H7 (cell line): ENCODE measurements around the gene SPOCD1. TPM values are rescaled to one million over a fixed set of nuclear protein-coding genes. Genes with fewer than 3 reads are reported as not detected.
A peak's percentile ranks its signal among the peaks of the same experiment; 100 is the strongest.
"Not testable (repeated sequence)": the region's sequence is repeated elsewhere in the genome, so short reads cannot be mapped to it uniquely, and the experiment has no call there.

Experiments
- DNase-seq: peaks from one replicate; pipeline ENCODE4 v3.0.0; 2012
- H3K27me3 ChIP-seq: 2 replicates; pipeline ENCODE4 v1.6.0; 2011; ENCODE audit warnings: mild to moderate bottlenecking, low read length; ENCODE audit not compliant: control insufficient read depth, insufficient read depth
- H3K36me3 ChIP-seq: replicated peaks from 2 replicates; pipeline ENCODE4 v1.5.1; 2011; ENCODE audit warnings: low read length; ENCODE audit not compliant: control insufficient read depth, insufficient read depth
- H3K4me3 ChIP-seq: 2 replicates; pipeline ENCODE4 v1.5.1; 2011; ENCODE audit warnings: low read depth, mild to moderate bottlenecking, control low read depth, low read length, moderate library complexity; ENCODE audit not compliant: insufficient read depth
- total RNA-seq: library from RNA; depleted of rRNA; stranded (reverse); fragments of >200 nt; shearing (Covaris generic); gene quantifications from 2 replicates; pipeline ENCODE4 v1.2.3, GENCODE V29; 2014

Gene SPOCD1
- total RNA-seq, 1 experiment from 2014 or later: 1.8 TPM

DNA sequence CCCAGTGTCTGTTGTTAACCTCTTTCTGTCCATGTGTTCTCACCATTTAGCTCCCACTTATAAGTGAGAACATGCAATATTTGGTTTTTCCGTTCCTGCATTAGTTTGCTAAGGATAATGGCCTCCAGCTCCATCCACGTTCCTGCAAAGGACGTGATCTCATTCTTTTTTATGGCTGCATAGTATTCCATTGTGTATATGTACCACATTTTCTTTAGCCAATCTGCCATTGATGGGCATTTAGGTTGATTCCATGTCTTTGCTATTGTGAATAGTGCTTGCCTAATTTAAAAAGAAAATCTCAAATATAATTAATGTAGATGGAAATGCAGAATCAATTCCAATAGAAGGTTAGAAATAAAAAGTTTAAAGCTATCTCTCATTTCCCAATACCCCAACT, 679 bp upstream of the SPOCD1 start:
- H3K36me3 ChIP-seq, H3K27me3 ChIP-seq, DNase-seq: not testable (repeated sequence)

DNA sequence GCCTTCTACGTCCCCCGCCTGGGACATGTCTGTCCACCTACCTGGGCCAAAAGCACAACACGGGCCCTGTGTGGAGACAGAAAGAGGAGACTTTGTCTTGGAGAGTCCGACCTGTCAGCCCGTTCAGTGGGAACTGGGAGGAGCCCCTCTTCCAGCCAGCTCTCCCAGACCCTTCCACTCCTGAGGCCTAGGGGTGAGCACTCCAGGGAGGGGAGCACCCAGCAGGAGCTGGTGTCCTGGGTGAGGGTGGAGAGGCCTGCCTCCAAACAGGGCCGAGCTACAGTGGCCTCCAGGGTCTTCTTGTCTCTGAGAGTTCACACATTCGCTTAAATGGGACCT, 546 bp downstream of the SPOCD1 start:
- no peaks in the 10 kb centered on the region; the same call in 1 of the 2 replicates for H3K27me3 ChIP-seq
- no peaks in the 10 kb centered on the region for H3K36me3 ChIP-seq
- H3K4me3 ChIP-seq: no peak overlapping the region; the same call in 1 of the 2 replicates
- DNase-seq: no peak

More for the DNA sequence above, 679 bp upstream of the SPOCD1 start:
- not testable (repeated sequence) for H3K4me3 ChIP-seq

DNA sequence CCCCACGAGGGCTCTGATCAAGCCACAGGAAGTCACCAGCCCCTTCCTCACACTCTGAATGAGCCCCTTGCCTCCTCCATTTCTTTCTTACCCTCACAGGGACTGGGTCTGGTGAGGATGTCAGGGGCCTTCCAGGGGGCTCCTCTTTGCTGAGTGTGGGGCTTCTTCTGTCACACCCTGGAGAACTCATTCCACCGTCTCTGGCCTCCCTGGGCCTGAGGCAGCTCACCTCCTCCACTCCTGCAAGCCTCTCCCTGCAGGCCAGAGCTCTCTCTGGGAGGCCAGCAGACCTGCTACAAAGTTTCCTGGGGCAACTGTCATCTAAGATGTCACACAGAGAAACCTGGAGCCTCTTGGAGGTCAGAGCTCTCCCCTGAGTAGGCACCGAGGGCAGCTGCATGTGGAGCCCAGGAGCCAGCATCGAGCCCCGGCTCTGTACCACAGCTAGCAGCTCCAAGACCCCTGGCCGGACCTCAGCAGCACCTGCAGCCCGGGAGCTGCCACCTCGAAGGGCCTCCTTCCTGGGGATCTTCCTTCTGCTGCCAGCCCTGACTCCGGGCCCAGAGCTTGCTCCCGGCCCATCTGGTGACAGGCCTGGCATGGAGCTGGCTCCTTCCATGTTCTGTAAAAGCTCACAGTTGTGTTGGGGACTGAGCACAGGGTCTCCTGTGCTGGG, 1.1 kb downstream of the SPOCD1 start:
- Histone ChIP-seq H3K4me3 (no peak overlapping the region), H3K36me3 (no peaks in the 10 kb centered on the region), H3K27me3 (no peaks in the 10 kb centered on the region; the same call in 1 of the 2 replicates)
- no peak for DNase-seq

DNA sequence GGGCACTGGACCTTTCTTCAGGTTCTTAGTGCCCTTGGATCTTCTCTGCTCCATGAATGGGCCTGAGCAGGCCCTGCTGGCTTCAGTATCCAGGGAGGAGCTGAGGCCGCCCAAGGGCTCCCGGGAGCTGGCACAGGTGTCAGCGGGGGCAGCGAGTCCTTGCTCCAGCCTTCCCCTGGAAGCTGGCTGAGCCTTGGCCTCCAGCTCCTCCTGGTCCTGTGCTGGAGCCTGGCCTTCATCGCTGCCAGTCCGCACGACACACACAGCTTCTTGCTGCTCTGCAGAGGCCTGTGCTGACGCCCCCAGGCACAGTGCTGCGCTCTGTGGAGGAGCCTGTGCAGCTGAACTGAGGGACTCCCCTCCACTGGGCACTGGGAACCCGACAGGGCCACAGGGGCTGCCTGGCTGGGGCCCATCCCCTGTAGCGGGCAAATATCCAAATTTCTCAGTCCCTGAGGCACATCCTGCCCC, 1.7 kb downstream of the SPOCD1 start:
- no peak for DNase-seq
- Histone ChIP-seq H3K27me3 (no peaks in the 10 kb centered on the region; the same call in 1 of the 2 replicates), H3K4me3 (no peak overlapping the region)

DNA sequence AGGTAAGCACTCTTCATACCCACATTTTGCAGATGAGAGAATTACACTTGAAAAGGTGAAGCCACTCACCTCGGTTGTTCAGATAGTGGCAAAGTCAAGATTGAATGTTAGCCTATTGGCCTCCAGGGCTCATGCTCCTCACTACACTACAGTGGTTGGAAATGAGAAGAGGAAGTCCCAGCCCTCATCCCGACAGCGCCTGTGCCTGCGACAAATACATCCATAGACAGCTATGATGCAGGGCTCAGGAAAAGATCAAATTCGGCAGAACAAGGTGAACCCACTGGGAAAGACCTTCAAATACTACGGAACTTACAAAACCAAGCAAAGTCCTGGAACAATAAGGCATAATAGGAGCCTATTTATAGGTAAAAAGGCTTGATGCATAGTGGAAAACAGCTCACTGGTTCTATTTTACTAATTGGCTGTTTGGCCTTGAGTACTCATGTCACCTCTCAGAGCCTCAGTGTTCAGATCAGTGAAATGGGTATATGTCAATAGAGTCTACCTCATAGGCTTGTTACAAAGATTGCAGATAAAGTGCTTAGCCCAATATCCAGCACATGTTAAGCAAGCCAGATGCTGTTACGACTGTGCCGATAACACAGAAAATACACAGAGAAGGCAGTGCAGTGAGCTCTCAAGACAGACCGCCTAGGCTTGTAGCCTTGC, 3.5 kb downstream of the SPOCD1 start:
- Histone ChIP-seq H3K27me3 (no peaks in the 10 kb centered on the region; the same call in 1 of the 2 replicates), H3K36me3 (no peaks in the 10 kb centered on the region), H3K4me3 (no peak overlapping the region)
- no peak for DNase-seq

More for the DNA sequence above, 1.7 kb downstream of the SPOCD1 start:
- no peaks in the 10 kb centered on the region for H3K36me3 ChIP-seq

DNA sequence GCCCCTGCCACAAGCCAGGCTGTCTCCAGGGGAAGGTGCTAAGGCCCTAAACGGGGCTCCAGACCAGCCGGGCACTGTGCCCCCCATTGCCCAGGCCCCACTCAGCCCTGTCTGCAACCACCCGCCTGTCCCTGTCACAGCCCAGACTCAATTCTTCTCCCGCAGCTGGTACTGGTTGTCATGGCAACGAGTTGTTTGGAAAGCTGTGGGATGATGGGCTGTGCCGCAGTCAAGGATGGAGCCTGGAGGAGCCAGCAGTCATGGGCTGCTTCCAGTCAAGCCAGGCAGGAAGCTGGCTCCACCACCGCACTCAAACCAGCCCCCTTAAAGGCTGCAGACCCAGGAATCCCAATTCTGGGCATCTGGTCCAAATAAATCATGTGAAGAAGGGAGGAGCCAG, 4.2 kb downstream of the SPOCD1 start:
- no peak overlapping the region for H3K4me3 ChIP-seq
- no peaks in the 10 kb centered on the region; the same call in 1 of the 2 replicates for H3K27me3 ChIP-seq
- DNase-seq: peak; percentile 87
- H3K36me3 ChIP-seq: no peaks in the 10 kb centered on the region

DNA sequence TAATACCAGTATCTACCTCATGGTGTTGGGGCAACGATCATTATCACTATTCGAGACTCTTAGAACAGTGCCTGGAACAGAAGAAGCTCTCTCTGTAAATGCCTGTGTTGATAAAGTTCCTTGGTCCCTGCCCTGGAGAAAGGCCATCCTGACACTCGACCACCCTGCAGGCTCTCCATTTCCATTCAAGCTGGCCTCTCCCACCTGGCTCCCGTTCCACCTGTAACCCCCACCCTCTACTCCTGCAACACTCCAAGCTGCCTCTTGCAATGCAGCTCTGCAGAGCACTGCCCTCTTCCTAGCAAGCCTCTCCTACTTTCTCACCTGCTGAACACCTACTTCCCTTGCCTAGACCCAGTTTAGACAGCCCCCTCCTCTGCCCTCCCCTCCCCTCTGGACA, 6.1 kb downstream of the SPOCD1 start:
- no peak overlapping the region for H3K4me3 ChIP-seq
- H3K27me3 ChIP-seq: no peaks in the 10 kb centered on the region
- peak; percentile 43 for DNase-seq
- H3K36me3 ChIP-seq: no peaks in the 10 kb centered on the region

DNA sequence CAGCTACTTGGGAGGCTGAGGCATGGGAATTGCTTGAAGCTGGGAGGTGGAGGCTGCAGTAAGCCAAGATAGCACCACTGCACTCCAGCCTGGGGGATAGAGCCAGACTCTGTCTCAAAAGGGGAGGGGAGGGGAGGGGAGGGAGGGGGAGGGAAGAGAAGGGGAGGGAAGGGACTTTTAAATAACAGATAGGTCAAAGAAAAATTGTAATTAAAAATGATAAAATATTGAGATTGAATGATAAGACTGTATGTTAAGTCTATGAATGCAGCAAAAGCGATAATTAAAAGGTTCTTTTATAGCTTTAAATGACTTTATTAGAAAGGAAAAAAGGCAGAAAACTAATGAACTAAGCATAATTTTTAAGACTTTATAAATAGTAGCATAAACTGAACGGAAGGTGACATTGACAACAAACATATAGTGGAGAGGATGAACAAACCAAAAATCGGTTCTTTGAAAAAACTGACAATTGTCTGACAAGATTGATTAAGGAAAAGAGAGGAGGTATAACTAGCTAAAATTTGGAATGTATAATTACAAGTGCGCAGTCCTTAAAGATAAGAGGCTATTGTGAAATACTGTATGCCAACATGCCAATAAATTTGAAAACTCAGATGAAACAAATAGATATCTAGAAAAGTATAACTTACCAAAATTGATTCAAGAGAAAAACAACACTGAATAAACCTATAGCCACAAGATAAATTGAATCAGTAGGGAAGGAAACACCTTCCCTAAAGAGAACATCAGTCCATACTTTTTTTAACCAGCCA, 8.4 kb downstream of the SPOCD1 start:
- H3K4me3 ChIP-seq: no peak overlapping the region
- H3K36me3 ChIP-seq: no peaks in the 10 kb centered on the region
- no peaks in the 10 kb centered on the region for H3K27me3 ChIP-seq
- no peak for DNase-seq

DNA sequence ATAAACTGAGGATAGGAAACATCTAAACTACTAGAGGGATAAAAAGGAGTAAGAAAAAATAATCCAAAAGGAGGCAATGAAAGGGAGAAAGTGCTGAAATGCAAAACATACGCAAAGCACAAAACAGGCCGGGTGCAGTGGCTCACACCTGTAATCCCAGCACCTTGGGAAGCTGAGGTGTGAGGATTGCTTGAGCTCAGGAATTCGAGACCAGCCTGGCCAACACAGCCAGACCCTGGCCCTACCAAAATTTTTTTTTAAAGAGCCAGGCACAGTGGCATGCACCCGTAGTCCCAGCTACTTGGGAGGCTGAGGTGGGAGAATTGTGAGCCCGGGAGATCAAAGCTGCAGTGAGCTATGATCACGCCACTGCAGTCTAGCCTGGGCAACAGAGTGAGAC, 10.5 kb downstream of the SPOCD1 start:
- H3K36me3 ChIP-seq: no peaks in the 10 kb centered on the region
- H3K4me3 ChIP-seq: no peak overlapping the region
- H3K27me3 ChIP-seq: no peaks in the 10 kb centered on the region
- DNase-seq: no peak

DNA sequence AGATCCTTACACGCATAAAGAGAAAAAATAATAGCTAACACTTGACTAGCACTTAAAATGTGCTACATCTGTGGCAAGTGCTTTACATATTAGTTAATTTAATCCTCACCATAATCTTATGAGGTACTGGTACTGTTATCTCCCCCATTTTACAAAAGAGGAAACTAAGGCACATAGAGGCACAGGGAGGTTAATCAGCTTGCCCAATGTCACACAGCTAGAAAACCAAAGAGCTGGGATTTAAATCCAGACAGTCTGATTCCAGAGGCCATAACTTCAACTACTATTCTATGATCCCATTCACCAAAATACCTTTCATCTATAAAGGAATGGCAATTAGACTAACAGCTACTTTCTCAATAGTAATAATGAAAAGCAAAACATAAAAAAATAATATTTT, 11.7 kb downstream of the SPOCD1 start:
- H3K27me3 ChIP-seq: no peaks in the 10 kb centered on the region
- no peaks in the 10 kb centered on the region for H3K36me3 ChIP-seq
- DNase-seq: no peak
- H3K4me3 ChIP-seq: no peak overlapping the region

DNA sequence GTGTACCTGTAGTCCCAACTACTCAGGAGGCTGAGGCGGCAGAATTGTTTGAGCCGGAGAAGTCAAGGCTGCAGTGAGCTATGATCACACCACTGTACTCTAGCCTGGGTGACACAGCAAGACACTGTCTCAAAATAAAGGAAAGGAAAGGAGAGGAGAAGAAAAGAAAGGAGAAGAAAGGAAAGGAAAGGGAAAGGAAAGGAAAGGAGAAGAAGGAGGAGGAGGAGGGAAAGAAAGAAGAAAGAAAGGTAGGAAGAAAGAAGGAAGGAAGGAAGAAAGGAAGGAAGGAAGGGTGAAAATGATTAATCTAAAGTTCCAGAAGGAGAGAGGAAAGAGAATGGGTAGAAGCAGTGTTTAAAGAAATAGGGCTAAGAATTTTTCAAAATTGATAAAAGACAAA, 12.2 kb downstream of the SPOCD1 start:
- Histone ChIP-seq H3K27me3 (no peaks in the 10 kb centered on the region), H3K36me3 (no peaks in the 10 kb centered on the region), H3K4me3 (no peak overlapping the region)
- no peak for DNase-seq

DNA sequence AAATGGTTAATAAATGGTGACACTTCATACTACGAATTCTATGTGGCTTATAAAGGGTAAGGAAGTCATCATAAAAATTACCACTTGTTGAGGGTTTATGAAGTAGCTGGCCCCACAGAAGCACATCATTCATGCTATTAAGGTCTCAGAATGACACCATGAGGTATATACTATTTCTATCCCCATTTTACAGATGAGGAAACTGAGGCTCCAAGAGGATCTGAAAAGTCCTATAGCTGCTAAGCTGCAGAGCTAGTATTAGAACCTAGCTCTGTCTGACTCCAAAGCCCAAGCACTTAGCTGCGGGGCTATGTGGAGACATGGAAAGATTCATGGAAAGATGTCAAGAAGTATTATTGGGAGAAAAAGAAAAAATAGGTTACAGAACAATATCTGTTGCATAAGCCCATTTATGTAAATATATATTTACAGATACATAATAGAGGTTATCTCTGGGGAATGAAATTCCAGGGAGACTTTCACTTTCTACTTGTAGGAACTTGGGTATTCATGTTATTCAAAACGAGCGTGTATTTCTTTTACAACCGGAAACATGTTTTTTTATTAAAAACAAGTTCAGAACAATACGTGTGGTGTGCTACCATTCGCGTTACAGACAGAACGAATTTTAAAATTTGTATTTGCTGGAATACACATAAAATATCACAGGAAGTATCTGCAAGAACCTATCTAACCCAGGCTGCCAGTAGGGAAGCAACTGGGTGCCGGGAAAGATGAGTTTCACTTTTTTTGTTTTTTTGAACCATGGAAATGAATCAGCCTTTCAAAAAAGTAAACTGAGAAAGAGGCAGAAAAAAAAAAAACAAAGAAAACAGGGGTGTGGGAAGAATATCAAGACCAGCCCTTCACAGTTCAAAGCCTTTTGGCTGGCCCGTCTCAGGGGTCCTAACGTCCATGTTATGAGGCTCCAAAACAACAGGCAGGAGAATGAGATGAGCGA, 13.4 kb downstream of the SPOCD1 start:
- no peaks in the 10 kb centered on the region for H3K36me3 ChIP-seq
- DNase-seq: no peak
- H3K4me3 ChIP-seq: no peak overlapping the region
- H3K27me3 ChIP-seq: no peaks in the 10 kb centered on the region

DNA sequence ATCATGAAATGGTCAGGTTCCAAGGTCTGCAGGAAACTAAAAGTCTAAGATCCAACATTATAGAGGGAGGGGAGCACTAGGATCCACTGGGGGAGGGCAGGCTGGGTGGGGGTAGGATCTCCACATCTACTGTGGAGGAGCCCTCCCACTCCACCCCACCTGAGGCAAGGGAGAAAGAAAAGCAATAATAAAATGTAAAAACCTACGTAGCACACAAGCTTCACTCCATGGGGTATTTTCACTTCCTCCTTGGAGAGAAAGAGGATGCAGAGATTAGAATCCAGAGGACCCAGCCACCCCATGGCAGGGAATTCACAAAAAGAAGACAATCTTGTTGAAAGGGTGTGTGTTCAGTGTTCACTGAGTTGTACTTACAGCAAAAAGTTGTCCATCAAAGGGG, 14.4 kb downstream of the SPOCD1 start:
- no peaks in the 10 kb centered on the region for H3K27me3 ChIP-seq
- DNase-seq: peak; percentile 42
- H3K4me3 ChIP-seq: no peak overlapping the region
- H3K36me3 ChIP-seq: no peaks in the 10 kb centered on the region

DNA sequence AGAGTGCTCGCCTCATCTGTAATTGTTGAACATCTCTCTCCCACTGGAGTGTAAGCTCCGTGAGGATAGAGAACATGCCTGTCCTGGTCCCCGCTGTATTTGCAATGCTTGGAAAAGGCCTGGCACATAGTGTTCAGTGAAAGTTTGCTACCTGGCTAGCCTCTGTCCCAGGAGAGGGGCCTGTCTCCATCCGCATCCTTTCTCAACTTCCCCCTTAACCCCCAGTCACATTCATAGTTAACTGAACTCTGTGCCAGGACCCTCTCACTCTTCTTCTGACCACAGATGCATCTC, 15.2 kb downstream of the SPOCD1 start:
- Histone ChIP-seq H3K27me3 (no peaks in the 10 kb centered on the region), H3K36me3 (no peaks in the 10 kb centered on the region), H3K4me3 (no peak overlapping the region)
- DNase-seq: no peak
